Spleen (tissue), 11 donors: ENCODE data around the gene UBASH3B. TPM values are rescaled to one million over a fixed set of nuclear protein-coding genes. Genes with fewer than 3 reads are reported as not detected.

ENCODE experiments used
- DNase-seq: peaks from one replicate; pipeline ENCODE4 v3.0.0-alpha.2; 2020
- H3K27ac ChIP-seq, 8 donors: fragments of 200-600 bp; sonication (generic) in 7 of 8; 1 replicate in 4 of 8; 2 replicates in 4 of 8; pipeline versions ENCODE4 v1.5.0 to v1.8.0; 2016 to 2021; ENCODE audit warnings: inconsistent platforms in 4 of 8, mild to moderate bottlenecking in 4 of 8, moderate library complexity in 1 of 8
- H3K27me3 ChIP-seq, 7 donors: fragments of 200-600 bp; sonication (generic) in 6 of 7; replicated peaks in 1 of 7; 1 replicate in 4 of 7; 2 replicates in 3 of 7; pipeline versions ENCODE4 v1.5.0 to v1.8.0; 2016 to 2021; ENCODE audit warnings: inconsistent platforms in 3 of 7, mild to moderate bottlenecking in 1 of 7
- H3K36me3 ChIP-seq, 6 donors: fragments of 200-600 bp; sonication (generic) in 5 of 6; 1 replicate in 4 of 6; 2 replicates in 2 of 6; pipeline versions ENCODE4 v1.5.0 to v1.8.0; 2016 to 2021; ENCODE audit warnings: inconsistent platforms in 2 of 6
- H3K4me1 ChIP-seq, 6 donors: fragments of 200-600 bp; sonication (generic) in 5 of 6; 1 replicate in 3 of 6; 2 replicates in 3 of 6; pipeline versions ENCODE4 v1.5.0 to v1.8.0; 2016 to 2021; ENCODE audit warnings: inconsistent platforms in 3 of 6
- H3K4me3 ChIP-seq, 8 donors: fragments of 200-600 bp; sonication (generic) in 7 of 8; 1 replicate in 4 of 8; 2 replicates in 4 of 8; pipeline versions ENCODE4 v1.5.0 to v1.8.0; 2016 to 2021; ENCODE audit warnings: inconsistent platforms in 4 of 8, mild to moderate bottlenecking in 4 of 8, moderate library complexity in 2 of 8
- H3K9me3 ChIP-seq, 8 donors: fragments of 200-600 bp; sonication (generic) in 7 of 8; 1 replicate in 4 of 8; 2 replicates in 4 of 8; pipeline versions ENCODE4 v1.5.0 to v1.8.0; 2016 to 2021; ENCODE audit warnings: inconsistent platforms in 4 of 8
- POLR2A ChIP-seq, 3 donors: fragments of 450-650 bp; IDR thresholded peaks; one replicate each; pipeline ENCODE4 v1.5.1; 2017; ENCODE audit warnings: antibody characterized with exemption in 3 of 3, mild to moderate bottlenecking in 1 of 3
- POLR2AphosphoS5 ChIP-seq, 3 donors: sonication (generic); formaldehyde crosslinking; IDR thresholded peaks; one replicate each; pipeline ENCODE4 v1.5.1; 2017; ENCODE audit warnings: antibody characterized with exemption in 3 of 3
- WGBS, 5 donors: extraction: QIAGEN DNeasy Blood & Tissue Kit in 3 of 5; methylation state at CpG; one replicate each; pipeline versions ENCODE4 v1.1.5 to v1.1.7; 2013 to 2018; 5-methylcytosine and 5-hydroxymethylcytosine counted together
- intact Hi-C: fragments of 100-400 bp; cut with DNase I; formaldehyde crosslinking; loops from one replicate; pipeline ENCODE4 v1.15.0; 2023; ENCODE audit warnings: low total_unique reads
- polyA plus RNA-seq, 3 donors: library from polyadenylated mRNA; stranded (reverse); fragments of 200-250 nt; gene quantifications; one replicate each; pipeline ENCODE4 v1.2.1, GENCODE V29; 2013
- total RNA-seq, 7 donors: library from RNA; depleted of rRNA in 3 of 7; stranded (reverse); fragments of >200 nt in 3 of 7; fragmentation: NEBNext Ultra II Directional in 4 of 7; extraction: Animal tissue kit (Norgen Biotek cat#: 25700) in 4 of 7; gene quantifications; one replicate each; pipeline versions ENCODE4 v1.1.0 to v1.2.1, GENCODE V29; 2016 to 2021
- TF ChIP-seq, protein P1 (sequence below), 11 experiments: fragments of 200-600 bp in 7 of 11; fragments of 450-650 bp in 4 of 11; sonication (generic) in 4 of 11; IDR thresholded peaks in 8 of 11; conservative IDR thresholded peaks in 3 of 11; 1 replicate in 7 of 11; 2 replicates in 4 of 11; pipeline versions ENCODE4 v1.4.0 to v1.8.0; 2016 to 2021; ENCODE audit warnings: antibody characterized with exemption in 11 of 11, inconsistent platforms in 4 of 11, mild to moderate bottlenecking in 1 of 11
- donor health status: healthy with polysubstance abuse.
- donor health status: DM: no; HTN: no; CAD: no; lungs with moderate emphysema.
- donor health status: DM: no; HTN: no; CAD: no.
- donor health status: Bipolar disorder and iron deficiency.
- donor health status: healthy.
- donor health status: DM: no; HTN: no; CAD: no.
- donor health status: DM: yes; HTN: yes; CAD: no.

Gene UBASH3B
- total and polyA plus RNA-seq, 10 donors = 4.4 to 190 (median 77.9) TPM

DNA sequence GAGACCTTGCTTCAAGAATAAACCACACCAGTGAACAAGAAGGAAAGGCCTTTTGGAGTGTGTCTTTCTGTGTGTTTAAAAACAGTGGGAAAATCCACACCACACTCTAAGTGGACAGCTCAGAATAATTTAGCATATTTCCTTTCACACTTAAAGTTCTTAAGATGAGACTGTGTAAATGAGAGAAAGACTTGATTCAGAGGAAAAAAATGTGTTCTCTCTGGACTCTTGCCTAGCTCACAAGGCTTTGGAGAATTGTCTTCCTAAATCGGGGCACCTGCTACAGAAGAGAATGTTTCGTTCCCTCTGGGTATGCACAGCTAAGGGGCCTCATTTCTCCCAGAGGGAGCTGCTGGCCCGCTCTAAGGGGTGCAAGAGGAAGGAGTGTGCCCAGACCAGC, 154.3 kb downstream of the UBASH3B start:
- Histone ChIP-seq H3K27me3 (no peaks in the 10 kb centered on the region), H3K27ac (no peak overlapping the region), H3K9me3 (no peaks in the 10 kb centered on the region), H3K36me3 (peaks cover 0 to 71% (median 14%) of the 10 kb centered on the region in 6 donors), H3K4me3 (no peak overlapping the region), H3K4me1 (peaks cover 9 to 48% (median 18%) of the 10 kb centered on the region in 6 donors)
- no peak for TF ChIP-seq POLR2A (IDR thresholded peaks at IDR 0.05)
- TF ChIP-seq POLR2AphosphoS5 (IDR thresholded peaks at IDR 0.05) = no peak
- TF ChIP-seq, protein P1, sequence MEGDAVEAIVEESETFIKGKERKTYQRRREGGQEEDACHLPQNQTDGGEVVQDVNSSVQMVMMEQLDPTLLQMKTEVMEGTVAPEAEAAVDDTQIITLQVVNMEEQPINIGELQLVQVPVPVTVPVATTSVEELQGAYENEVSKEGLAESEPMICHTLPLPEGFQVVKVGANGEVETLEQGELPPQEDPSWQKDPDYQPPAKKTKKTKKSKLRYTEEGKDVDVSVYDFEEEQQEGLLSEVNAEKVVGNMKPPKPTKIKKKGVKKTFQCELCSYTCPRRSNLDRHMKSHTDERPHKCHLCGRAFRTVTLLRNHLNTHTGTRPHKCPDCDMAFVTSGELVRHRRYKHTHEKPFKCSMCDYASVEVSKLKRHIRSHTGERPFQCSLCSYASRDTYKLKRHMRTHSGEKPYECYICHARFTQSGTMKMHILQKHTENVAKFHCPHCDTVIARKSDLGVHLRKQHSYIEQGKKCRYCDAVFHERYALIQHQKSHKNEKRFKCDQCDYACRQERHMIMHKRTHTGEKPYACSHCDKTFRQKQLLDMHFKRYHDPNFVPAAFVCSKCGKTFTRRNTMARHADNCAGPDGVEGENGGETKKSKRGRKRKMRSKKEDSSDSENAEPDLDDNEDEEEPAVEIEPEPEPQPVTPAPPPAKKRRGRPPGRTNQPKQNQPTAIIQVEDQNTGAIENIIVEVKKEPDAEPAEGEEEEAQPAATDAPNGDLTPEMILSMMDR (IDR thresholded peaks at IDR 0.05 in 8 of 11, conservative IDR thresholded peaks at IDR 0.05 in 3 of 11) = no peak
- intact Hi-C loops = no loop called here
- WGBS, 5 donors = 76 to 90% (median 86%) methylated on average over 3 of the region's 3 CpGs
- no peak for DNase-seq

DNA sequence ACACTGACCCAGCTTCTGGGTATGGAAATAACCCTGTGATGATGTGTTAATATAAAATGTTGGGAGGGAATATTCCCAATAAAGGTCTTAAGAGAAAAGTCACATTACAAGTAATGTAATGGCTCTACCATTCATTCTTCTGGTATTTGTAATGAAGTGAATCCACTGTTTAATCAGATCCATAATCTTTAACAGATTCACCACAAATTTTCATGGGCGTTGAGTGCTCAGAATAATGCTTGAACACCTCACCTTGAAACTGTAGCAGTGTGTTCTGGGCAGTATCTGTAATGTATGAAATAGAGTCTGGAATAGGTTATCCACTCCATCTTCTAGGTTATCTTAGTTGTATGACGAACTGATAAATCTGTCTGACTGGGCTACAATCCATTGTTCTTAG, 156.2 kb downstream of the UBASH3B start:
- WGBS, 5 donors = 81 to 91% (median 87%) methylated on average over 2 of the region's 2 CpGs

DNA sequence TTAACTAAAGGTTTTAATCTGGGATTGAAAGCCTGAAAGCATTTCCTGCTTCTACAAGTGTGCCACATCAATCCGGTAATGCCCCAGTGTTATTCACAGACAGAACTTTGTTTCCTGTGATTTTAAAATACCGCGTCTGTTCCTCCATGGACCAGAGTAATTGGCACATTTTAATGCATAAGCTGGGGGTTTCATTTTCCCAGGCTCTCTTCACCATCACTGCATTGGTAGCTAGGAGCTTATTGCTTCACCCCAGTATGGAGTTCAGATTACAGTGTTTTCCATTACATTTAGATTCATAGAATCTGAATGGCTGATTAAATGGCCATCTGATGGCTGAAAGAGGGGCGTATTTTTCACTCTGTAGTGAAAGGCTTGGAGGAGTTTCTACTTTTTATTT, 157.1 kb downstream of the UBASH3B start:
- Histone ChIP-seq H3K4me1 (peaks cover 9 to 55% (median 25%) of the 10 kb centered on the region in 6 donors), H3K4me3 (no peak overlapping the region), H3K36me3 (peaks cover 0 to 44% (median 14%) of the 10 kb centered on the region in 6 donors), H3K9me3 (no peaks in the 10 kb centered on the region), H3K27me3 (no peaks in the 10 kb centered on the region), H3K27ac (no peak overlapping the region)
- intact Hi-C loops = no loop called here
- TF ChIP-seq POLR2AphosphoS5 (IDR thresholded peaks at IDR 0.05) = no peak
- TF ChIP-seq, protein P1 (IDR thresholded peaks at IDR 0.05 in 8 of 11, conservative IDR thresholded peaks at IDR 0.05 in 3 of 11) = no peak
- no peak for TF ChIP-seq POLR2A (IDR thresholded peaks at IDR 0.05)
- WGBS, 5 donors = 33 to 45% (median 35%) methylated on average over 4 of the region's 4 CpGs
- DNase-seq = no peak

More for the DNA sequence above, 156.2 kb downstream of the UBASH3B start:
- TF ChIP-seq POLR2AphosphoS5 (IDR thresholded peaks at IDR 0.05) (no peak), POLR2A (IDR thresholded peaks at IDR 0.05) (no peak)
- TF ChIP-seq, protein P1 (IDR thresholded peaks at IDR 0.05 in 8 of 11, conservative IDR thresholded peaks at IDR 0.05 in 3 of 11) = no peak
- no peaks in the 10 kb centered on the region for H3K27me3 ChIP-seq
- H3K4me3 ChIP-seq = no peak overlapping the region
- peaks cover 0 to 53% (median 14%) of the 10 kb centered on the region in 6 donors for H3K36me3 ChIP-seq
- no peaks in the 10 kb centered on the region for H3K9me3 ChIP-seq
- intact Hi-C loops = no loop called here
- H3K27ac ChIP-seq = no peak overlapping the region
- H3K4me1 ChIP-seq = peaks cover 9 to 52% (median 20%) of the 10 kb centered on the region in 6 donors
- no peak for DNase-seq

DNA sequence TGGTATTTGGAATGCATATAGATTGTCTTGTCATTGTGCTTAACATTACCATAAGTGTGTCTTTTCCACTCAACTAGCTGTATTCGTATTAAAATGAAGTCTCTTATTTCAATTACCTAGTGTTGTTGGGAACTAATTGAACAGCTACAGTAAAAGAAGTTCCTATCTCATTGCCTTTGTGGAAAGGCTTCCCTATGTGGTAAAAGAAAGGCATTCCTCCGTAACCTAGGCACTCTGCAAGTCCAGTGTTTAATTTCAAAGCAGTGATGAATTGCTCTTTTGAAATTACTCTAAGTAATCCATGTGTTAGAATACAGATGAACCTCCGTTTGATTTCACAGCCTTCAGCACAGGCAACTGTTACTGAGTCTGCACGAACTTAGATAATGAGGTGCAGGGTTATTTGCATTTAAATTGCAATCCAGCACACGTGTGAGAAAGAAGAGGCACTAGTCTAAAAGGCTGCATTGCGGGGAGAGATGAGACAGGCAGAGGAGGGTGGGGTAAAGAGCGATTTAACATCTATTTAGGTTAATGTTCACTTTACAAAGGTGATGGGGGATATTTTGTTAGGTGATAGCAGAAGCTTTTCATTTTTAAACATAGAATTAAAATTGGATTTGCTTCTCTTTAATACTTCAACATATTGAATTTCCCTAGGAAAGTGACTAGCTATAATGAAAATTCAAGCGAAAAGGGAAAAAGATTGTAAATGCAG, 157.8 kb downstream of the UBASH3B start:
- no peak for DNase-seq
- TF ChIP-seq POLR2AphosphoS5 (IDR thresholded peaks at IDR 0.05) = no peak
- peaks cover 5 to 49% (median 18%) of the 10 kb centered on the region in 6 donors for H3K4me1 ChIP-seq
- WGBS, 5 donors = 79 to 91% (median 89%) methylated on average over 8 of the region's 8 CpGs
- intact Hi-C loops = no loop called here
- peaks cover 0 to 37% (median 14%) of the 10 kb centered on the region in 6 donors for H3K36me3 ChIP-seq
- H3K4me3 ChIP-seq = no peak overlapping the region
- no peak overlapping the region for H3K27ac ChIP-seq
- no peaks in the 10 kb centered on the region for H3K9me3 ChIP-seq
- no peaks in the 10 kb centered on the region for H3K27me3 ChIP-seq
